NCI-H345 (cell line): ENCODE data around the gene MEA1.

Experiments
- DNase-seq: peaks from one replicate; lab custom pipeline; 2025; lab: John Stamatoyannopoulos, UW

MEA1 gene

GRCh38 chr6:43038727-43039126, 25.0 kb upstream of the MEA1 start:
- DNase-seq, result no peak

DNA sequence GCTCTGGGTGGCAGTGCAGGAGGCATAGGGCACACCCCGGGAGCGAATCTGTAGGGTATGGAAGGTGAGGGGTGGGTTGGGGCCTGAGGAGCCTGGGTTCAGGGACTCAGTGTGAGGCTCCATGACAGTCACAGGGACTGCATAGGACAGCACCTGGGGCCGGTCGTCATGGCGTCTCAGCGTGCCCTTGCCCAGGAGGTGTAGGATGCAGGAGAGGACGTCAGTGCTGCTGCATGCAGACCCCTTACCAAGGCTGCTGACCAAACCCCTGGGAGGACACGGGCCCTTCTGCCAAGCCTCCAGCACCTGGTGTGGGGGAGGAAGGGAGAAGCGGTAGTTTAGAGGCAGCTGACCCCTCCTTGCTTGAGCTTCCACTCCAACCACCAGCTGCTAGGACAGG, 24.0 kb upstream of the MEA1 start:
- no peak for DNase-seq

DNA sequence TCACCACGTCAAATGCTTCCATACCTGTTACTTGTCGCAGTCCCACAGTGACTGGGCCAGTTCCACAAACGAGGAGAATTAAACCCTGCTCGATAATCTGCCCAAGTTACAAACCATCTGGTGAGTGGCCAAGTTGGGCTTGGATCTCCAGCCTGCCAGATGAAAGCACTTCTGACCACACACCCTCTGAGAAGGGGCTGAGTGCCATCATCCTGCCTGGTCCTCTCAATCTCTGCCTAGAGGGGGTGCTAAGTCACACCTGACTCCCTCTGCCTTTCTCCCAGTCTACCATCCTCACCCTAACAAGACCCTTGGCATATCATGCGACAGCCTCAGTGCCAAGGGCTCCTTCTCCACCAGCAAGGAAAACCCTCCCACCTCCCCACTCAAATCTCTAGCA, 23.5 kb upstream of the MEA1 start:
- DNase-seq, result no peak

DNA sequence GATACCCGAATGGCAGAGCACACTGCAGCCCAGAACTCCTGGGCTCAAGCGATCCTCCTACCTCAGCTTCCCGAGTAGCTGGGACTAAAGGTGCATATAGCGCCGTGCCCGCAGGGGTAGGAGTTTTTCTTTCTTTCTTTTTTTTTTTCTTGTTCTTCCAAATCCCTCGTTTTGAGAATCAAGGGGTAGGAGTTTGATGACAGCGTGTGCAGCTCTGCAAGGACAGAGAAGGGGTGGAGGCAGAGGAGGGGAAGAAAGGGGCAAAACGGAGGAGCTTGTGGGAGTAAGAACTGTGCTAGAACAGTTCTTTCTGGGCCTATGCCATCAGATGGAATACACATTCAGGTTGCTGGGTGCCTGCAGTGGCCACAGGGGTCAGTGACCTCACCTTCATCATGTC, 23.0 kb upstream of the MEA1 start:
- no peak for DNase-seq

DNA sequence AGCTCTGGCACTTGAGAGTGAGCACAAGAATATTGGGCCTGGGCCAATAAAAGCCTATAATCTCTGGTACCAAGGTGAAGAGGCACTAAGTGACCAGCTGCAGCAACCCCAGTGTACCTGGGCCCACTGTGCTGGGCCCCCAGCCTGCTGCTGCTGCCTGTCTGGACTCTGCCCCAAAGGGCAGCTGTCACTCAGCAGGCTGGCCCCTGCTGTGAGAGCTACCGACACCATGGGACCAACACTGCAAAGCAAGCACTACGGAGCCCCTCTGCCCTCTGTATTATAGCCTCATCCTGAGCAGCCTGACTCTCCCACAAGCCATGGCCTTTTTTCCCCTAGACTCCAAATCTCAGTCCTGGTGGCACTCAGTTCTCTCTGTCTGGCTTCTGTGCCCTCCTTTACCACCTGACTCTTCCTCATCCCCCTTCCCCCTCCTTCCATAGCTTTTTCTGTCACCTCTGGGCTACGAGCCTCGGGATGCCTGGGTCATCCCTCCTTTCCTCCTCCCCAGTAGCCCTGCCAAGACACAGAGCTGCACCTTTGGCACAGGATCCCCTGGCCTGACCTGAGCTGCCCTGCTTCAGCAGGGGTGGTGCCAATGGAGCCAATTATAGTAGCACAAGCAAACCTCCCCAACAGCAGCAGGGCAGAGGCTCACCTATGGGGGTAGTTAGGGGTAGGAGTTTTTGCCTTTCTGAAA, 21.9 kb upstream of the MEA1 start:
- no peak for DNase-seq

- DNase-seq, result no peak
Measured at GRCh38 chr6:43034190-43034525, 20.4 kb upstream of the MEA1 start.

- no peak for DNase-seq
Measured at GRCh38 chr6:43033496-43034189, 19.9 kb upstream of the MEA1 start.

DNA sequence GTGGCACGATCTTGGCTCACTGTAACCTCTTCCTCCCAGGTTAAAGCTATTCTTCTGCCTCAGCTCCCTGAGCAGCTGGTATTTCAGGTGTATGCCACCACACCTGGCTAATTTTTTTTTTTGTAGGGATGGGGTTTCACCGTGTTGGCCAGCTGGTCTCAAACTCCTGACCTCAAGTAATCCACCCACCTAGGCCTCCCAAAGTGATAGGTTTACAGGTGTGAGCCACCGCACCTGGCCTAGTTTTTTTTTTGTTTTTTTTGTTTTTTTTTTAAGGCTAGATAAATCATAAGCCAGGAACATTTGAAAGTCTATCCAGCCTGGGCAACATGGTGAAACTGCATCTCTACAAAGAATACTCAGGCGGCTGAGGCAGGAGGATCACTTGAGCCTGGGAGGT, 18.6 kb upstream of the MEA1 start:
- no peak for DNase-seq

GRCh38 chr6:43029120-43029519, 15.4 kb upstream of the MEA1 start:
- no peak for DNase-seq

- no peak for DNase-seq
Measured at GRCh38 chr6:43026365-43026764, 12.6 kb upstream of the MEA1 start.

DNA sequence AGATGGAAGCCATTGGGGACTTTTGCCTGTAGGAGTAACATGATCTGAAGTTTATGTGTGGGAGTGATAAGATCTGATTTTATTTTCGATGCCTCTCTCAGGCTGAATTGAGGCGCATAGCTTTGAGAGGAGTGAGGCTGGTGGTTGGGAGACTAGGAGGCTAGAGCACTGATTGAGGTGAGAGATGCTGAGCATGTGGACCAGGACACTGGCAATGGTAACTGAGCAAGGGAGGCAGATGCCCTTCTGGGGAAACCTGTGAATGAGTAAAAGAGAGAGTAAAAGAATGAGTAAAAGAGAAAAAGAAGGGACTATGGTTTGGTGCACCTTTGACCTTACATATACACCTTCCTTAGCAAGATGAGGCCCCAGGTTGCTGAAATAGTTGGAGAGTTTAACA, 10.7 kb upstream of the MEA1 start:
- no peak for DNase-seq

DNA sequence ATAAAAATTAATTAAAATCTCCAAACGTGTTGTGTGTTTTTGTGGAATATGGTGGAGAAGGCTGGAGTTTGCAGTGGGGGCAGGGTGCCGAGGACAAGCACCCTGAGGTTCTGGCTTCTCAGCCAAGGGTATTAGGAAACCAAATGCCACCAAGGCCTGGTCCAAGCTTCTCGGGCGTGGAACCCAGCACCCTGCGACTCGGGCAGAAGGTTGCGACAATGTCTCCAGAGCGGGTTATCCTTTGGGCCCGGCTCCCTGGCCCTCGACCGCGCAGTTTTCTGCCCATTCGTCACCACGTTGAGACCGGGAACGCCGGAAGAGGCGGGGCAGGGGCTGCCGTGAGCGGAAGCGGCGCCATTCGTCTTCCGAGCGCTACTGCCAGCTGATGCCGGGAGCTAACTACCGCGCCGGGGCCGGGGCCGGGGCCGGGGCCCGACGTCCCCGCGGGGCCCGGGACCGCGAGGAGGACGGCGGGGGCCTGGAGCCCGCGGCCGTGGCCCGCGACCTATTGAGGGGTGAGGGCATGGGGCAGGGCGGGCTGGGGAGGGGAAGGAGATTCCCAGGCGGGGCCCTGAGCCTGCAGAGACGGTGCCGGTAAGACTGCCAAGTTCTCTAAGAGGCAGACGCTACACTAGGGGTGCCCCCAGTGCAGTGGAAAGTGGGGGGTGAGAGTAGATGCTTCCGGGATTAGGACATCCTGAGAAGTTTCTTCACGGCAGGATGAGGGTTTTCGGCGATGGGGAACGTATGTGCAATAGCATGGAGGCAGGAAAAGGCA, 7.7 kb upstream of the MEA1 start, which contains the start of gene RRP36:
Gene RRP36, plus strand, starts transcription at position 354 of the 778 bp plus-strand sequence. Its CDS starts 32 bp downstream, at position 386.
- DNase-seq, result peak; percentile 80

- no peak for DNase-seq
Measured at GRCh38 chr6:43020847-43021246, 7.1 kb upstream of the MEA1 start.

GRCh38 chr6:43020052-43020705, 6.4 kb upstream of the MEA1 start:
- DNase-seq, result no peak

GRCh38 chr6:43019152-43019551, 5.4 kb upstream of the MEA1 start:
- no peak for DNase-seq

- no peak for DNase-seq
Measured at GRCh38 chr6:43016943-43017334, 3.2 kb upstream of the MEA1 start.

DNA sequence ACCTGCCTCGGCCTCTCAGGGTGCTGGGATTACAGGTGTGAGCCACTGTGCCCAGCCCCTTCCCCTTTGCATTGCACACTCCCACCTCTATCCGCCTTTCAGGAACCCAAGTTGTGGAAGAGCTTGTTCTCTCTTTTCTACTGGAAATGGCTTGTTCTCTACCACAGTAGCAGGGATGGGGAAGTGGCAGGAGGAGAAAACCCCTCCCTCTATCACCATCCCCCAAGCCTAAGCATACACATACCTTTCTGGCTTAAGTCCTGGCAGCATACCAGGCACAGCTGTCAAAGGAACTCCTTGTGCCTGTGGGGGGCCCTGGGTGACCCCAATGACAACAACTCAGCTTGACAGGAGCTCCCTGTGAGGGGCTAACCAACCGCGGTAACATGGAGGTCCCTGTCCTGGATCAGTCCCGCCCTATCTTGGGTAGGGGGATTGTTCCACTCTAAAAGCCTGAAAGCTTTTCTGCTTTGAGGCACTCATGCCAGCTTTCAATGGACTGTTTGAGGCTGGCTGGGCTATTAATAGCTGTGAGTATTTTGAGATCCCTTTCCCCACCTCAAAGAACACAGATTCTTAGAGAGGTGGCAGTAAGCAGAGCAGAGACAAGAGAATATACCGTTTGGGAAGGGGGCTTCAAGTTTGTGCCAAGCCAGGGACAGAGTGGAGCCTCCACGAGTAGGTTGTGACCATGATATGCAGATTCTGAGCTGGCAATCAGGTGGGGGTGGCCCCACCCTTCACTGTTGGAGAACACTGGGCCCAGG, 2.6 kb upstream of the MEA1 start:
- DNase-seq, result no peak

DNA sequence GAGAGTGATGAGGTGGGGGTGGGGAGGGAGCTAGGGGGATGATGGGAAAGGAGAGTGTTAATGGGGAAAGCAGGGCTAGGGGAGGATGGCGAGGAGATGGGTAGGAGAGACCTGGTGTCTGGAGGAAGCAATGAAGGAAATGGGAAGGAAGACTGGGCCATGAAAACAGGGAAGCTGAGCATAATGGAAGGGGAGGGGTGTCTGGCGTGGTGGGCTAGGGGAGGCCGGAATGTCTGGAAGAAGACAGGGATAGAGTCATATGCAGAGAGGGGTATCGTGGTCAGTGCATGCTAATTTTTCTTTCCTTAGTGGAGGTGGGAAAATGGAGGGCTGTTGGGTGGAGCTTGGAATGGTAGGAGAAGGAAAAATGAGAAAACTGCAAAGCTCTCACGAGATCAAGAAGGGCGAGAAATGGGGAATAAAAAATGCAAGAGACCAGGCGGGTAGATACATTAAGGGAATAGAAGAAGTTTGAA, 726 bp upstream of the MEA1 start:
- no peak for DNase-seq

- DNase-seq, result peak; percentile 30
Measured at GRCh38 chr6:43013097-43013842, 476 bp downstream of the MEA1 start.

- no peak for DNase-seq
Measured at GRCh38 chr6:43012364-43012763, 1.4 kb downstream of the MEA1 start.

DNA sequence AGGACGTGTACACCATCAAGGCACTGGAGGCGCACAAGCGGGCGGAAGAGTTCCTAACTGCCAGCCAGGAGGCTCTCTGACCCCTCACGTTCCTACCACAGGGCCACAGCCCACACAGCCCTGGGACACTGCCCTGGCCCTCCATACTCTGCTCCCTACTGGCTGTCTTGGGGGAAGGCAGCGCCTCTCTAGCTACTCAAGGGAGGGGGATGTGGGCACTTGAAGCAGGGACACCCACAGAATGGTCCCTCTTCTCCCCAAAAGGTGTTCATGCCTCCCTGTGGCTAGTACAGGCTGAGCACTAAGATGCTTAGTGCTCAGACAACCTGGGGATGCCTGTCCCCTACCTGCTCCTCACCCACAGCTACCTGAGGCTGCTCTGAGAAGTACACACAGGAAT, 2.5 kb downstream of the MEA1 start:
- DNase-seq, result no peak
